H1 (cell line): ENCODE data around the gene SPARCL1. TPM values are rescaled to one million over a fixed set of nuclear protein-coding genes. Genes with fewer than 3 reads are reported as not detected.

ENCODE experiments used
- CTCF ChIA-PET: fragments of 300-600 bp; sonication (Branson Sonifier 250); formaldehyde crosslinking; loops from one replicate; lab custom pipeline; 2021; ENCODE audit not compliant: partially characterized antibody; lab: Charles Lee
- POLR2A ChIA-PET: fragments of 300-600 bp; sonication (Branson Sonifier 250); formaldehyde crosslinking; loops from one replicate; lab custom pipeline; 2021; ENCODE audit warnings: inconsistent platforms; ENCODE audit not compliant: partially characterized antibody; lab: Charles Lee
- DNase-seq, 2 experiments: peaks; one replicate each; pipeline versions ENCODE4 v3.0.0 to v3.0.0-alpha.2; 2010 to 2022; ENCODE audit warnings: low spot score in 2 of 2, low read depth in 1 of 2, mixed read lengths in 1 of 2
- FAIRE-seq: peaks from 2 replicates; lab custom pipeline; 2011; peaks lifted over from hg19 to GRCh38; lab: Jason Lieb, UNC
- H2AFZ ChIP-seq: 2 replicates; pipeline ENCODE4 v1.8.1; 2012; ENCODE audit warnings: low read length, inconsistent platforms
- H2AK5ac ChIP-seq: 2 replicates; pipeline ENCODE4 v1.6.1; 2013; ENCODE audit warnings: low read depth, low read length
- H2BK120ac ChIP-seq: replicated peaks from 2 replicates; pipeline ENCODE3; 2013; ENCODE audit warnings: low read depth, low read length, inconsistent platforms
- H2BK12ac ChIP-seq: 2 replicates; pipeline ENCODE4 v1.6.1; 2013; ENCODE audit warnings: low read depth, low read length
- H2BK15ac ChIP-seq: 2 replicates; pipeline ENCODE4 v1.6.1; 2013; ENCODE audit warnings: low read length
- H2BK20ac ChIP-seq: 2 replicates; pipeline ENCODE4 v1.6.1; 2013; ENCODE audit warnings: low read length
- H2BK5ac ChIP-seq: 2 replicates; pipeline ENCODE4 v1.6.1; 2013; ENCODE audit warnings: low read depth, low read length
- H3K14ac ChIP-seq: 2 replicates; pipeline ENCODE4 v1.6.1; 2013; ENCODE audit warnings: inconsistent platforms; ENCODE audit not compliant: insufficient read length
- H3K18ac ChIP-seq: 2 replicates; pipeline ENCODE4 v1.6.1; 2013; ENCODE audit warnings: low read length; ENCODE audit errors: extremely low read depth
- H3K23ac ChIP-seq: 2 replicates; pipeline ENCODE4 v1.6.1; 2013; ENCODE audit warnings: inconsistent platforms; ENCODE audit not compliant: insufficient read length
- H3K23me2 ChIP-seq: 2 replicates; pipeline ENCODE4 v1.6.1; 2013; ENCODE audit warnings: low read depth, low read length
- H3K27ac ChIP-seq: 2 replicates; pipeline ENCODE4 v1.6.1; 2011; ENCODE audit warnings: low read depth, low read length, inconsistent platforms
- H3K27me3 ChIP-seq, 4 experiments: replicated peaks in 1 of 4; 1 replicate in 1 of 4; 2 replicates in 3 of 4; pipeline versions ENCODE4 v1.6.1 to v1.8.1; 2011 to 2013; ENCODE audit warnings: low read length in 3 of 4, mild to moderate bottlenecking in 3 of 4, inconsistent platforms in 2 of 4, mixed read lengths in 2 of 4, moderate library complexity in 1 of 4; ENCODE audit not compliant: control insufficient read depth in 3 of 4, insufficient read depth in 3 of 4; ENCODE audit errors: extremely low read depth in 1 of 4
- H3K36me3 ChIP-seq, 4 experiments: 2 replicates each; pipeline versions ENCODE4 v1.6.1 to v1.8.1; 2011 to 2013; ENCODE audit warnings: mild to moderate bottlenecking in 4 of 4, low read length in 3 of 4, moderate library complexity in 2 of 4, control low read depth in 1 of 4, inconsistent platforms in 1 of 4; ENCODE audit not compliant: insufficient read depth in 4 of 4, control insufficient read depth in 2 of 4
- H3K4ac ChIP-seq: replicated peaks from 2 replicates; pipeline ENCODE3; 2013; ENCODE audit warnings: low read length, low read depth, mixed read lengths, inconsistent platforms; ENCODE audit not compliant: insufficient read length
- H3K4me1 ChIP-seq, 4 experiments: replicated peaks in 1 of 4; 1 replicate in 1 of 4; 2 replicates in 3 of 4; pipeline versions ENCODE4 v1.6.1 to v1.8.1; 2011 to 2013; ENCODE audit warnings: low read length in 3 of 4, inconsistent platforms in 2 of 4, mixed read lengths in 1 of 4; ENCODE audit not compliant: insufficient read depth in 4 of 4, control insufficient read depth in 3 of 4
- H3K4me2 ChIP-seq, 2 experiments: 2 replicates each; pipeline versions ENCODE4 v1.6.1 to v1.8.1; 2011 to 2013; ENCODE audit warnings: low read depth in 2 of 2, low read length in 2 of 2, control low read depth in 1 of 2, inconsistent platforms in 1 of 2, mild to moderate bottlenecking in 1 of 2; ENCODE audit not compliant: insufficient read depth in 1 of 2
- H3K4me3 ChIP-seq, 4 experiments: fragments of 200-600, 300-600 bp in 1 of 4; sonication (generic), shearing (Covaris generic), sonication (Bioruptor Twin) in 1 of 4; 2 replicates each; pipeline versions ENCODE4 v1.5.1 to v1.8.1; 2011 to 2016; ENCODE audit warnings: low read length in 4 of 4, low read depth in 3 of 4, control low read depth in 2 of 4, inconsistent platforms in 2 of 4, mild to moderate bottlenecking in 2 of 4, mixed read lengths in 1 of 4, moderate library complexity in 1 of 4; ENCODE audit not compliant: insufficient read depth in 2 of 4; ENCODE audit errors: extremely low read depth in 1 of 4
- H3K56ac ChIP-seq: replicated peaks from 2 replicates; pipeline ENCODE3; 2013; ENCODE audit warnings: low read depth, mild to moderate bottlenecking, mixed read lengths, low read length, inconsistent platforms; ENCODE audit not compliant: insufficient read length
- H3K79me1 ChIP-seq: 2 replicates; pipeline ENCODE4 v1.6.1; 2013; ENCODE audit warnings: low read depth, low read length, control low read depth
- H3K79me2 ChIP-seq, 2 experiments: 2 replicates each; pipeline versions ENCODE4 v1.6.1 to v1.8.1; 2012 to 2013; ENCODE audit warnings: low read length in 2 of 2, mild to moderate bottlenecking in 2 of 2, inconsistent platforms in 1 of 2; ENCODE audit not compliant: insufficient read depth in 2 of 2, control insufficient read depth in 1 of 2
- H3K9ac ChIP-seq, 4 experiments: replicated peaks in 1 of 4; 1 replicate in 1 of 4; 2 replicates in 3 of 4; pipeline versions ENCODE4 v1.6.1 to v1.8.1; 2011 to 2013; ENCODE audit warnings: low read depth in 3 of 4, low read length in 3 of 4, control low read depth in 2 of 4, mild to moderate bottlenecking in 2 of 4, moderate library complexity in 2 of 4, inconsistent platforms in 1 of 4; ENCODE audit errors: extremely low read depth in 1 of 4
- H3K9me3 ChIP-seq, 2 experiments: 2 replicates each; pipeline versions ENCODE4 v1.6.1 to v1.8.1; 2012 to 2013; ENCODE audit warnings: mild to moderate bottlenecking in 2 of 2, moderate library complexity in 2 of 2, control low read depth in 1 of 2, inconsistent platforms in 1 of 2, low read depth in 1 of 2, low read length in 1 of 2, mixed read lengths in 1 of 2; ENCODE audit not compliant: insufficient read depth in 2 of 2
- H4K20me1 ChIP-seq, 2 experiments: replicated peaks in 1 of 2; 2 replicates each; pipeline versions ENCODE3 to v1.8.1; 2011 to 2013; ENCODE audit warnings: inconsistent platforms in 2 of 2, low read length in 2 of 2, mild to moderate bottlenecking in 1 of 2; ENCODE audit not compliant: insufficient read depth in 2 of 2, control insufficient read depth in 1 of 2
- H4K5ac ChIP-seq: 2 replicates; pipeline ENCODE4 v1.6.1; 2013; ENCODE audit warnings: low read length, low read depth, mixed read lengths, inconsistent platforms; ENCODE audit not compliant: insufficient read length
- H4K8ac ChIP-seq: 2 replicates; pipeline ENCODE4 v1.8.0; 2013; ENCODE audit warnings: mild to moderate bottlenecking, moderate library complexity, low read length, inconsistent platforms; ENCODE audit not compliant: insufficient read depth; ENCODE audit errors: extremely low read depth
- H4K91ac ChIP-seq: replicated peaks from 2 replicates; pipeline ENCODE3; 2013; ENCODE audit warnings: low read length, mixed read lengths, inconsistent platforms; ENCODE audit not compliant: insufficient read length
- CEBPB ChIP-seq: IDR thresholded peaks from 2 replicates; pipeline ENCODE4 v1.6.1; 2012; ENCODE audit warnings: low read depth, low read length
- HDAC2 ChIP-seq, 2 experiments: fragments of 300-600 bp in 1 of 2; sonication (generic) in 1 of 2; IDR thresholded peaks; 2 replicates each; pipeline ENCODE4 v1.6.1; 2011 to 2012; ENCODE audit warnings: low read depth in 2 of 2, low read length in 2 of 2, mild to moderate bottlenecking in 2 of 2, moderate library complexity in 2 of 2, borderline replicate concordance in 1 of 2, inconsistent platforms in 1 of 2
- MAFK ChIP-seq: IDR thresholded peaks from 2 replicates; pipeline ENCODE4 v1.6.1; 2012; ENCODE audit warnings: low read depth, mild to moderate bottlenecking, improper control_type of control experiment, low read length
- NRF1 ChIP-seq: IDR thresholded peaks from 2 replicates; pipeline ENCODE4 v1.6.1; 2011; ENCODE audit warnings: mild to moderate bottlenecking, low read depth, low read length, improper control_type of control experiment
- SIX5 ChIP-seq: IDR thresholded peaks from 2 replicates; pipeline ENCODE4 v1.6.1; 2011; ENCODE audit warnings: mild to moderate bottlenecking, low read depth, low read length
- WGBS, 2 experiments: shearing (Covaris generic) in 1 of 2; methylation state at CpG; one replicate each; pipeline versions ENCODE4 v1.1.6 to v1.1.7; 2013 to 2015; ENCODE audit warnings: low lambda C conversion rate in 2 of 2, mixed read lengths in 2 of 2, inconsistent platforms in 1 of 2, low coverage in 1 of 2, missing lambda C conversion rate in 1 of 2; ENCODE audit not compliant: insufficient replicate concordance in 2 of 2, insufficient coverage in 1 of 2, insufficient read length in 1 of 2; ENCODE audit errors: extremely low coverage in 1 of 2, missing lambda C conversion rate in 1 of 2; 5-methylcytosine and 5-hydroxymethylcytosine counted together
- polyA plus RNA-seq, 7 experiments: library from polyadenylated mRNA; depleted of rRNA in 3 of 7; stranded (reverse) in 5 of 7; unstranded in 2 of 7; fragments of >200 nt in 5 of 7; fragments of 200-250 nt in 2 of 7; gene quantifications; 1 replicate in 5 of 7; 2 replicates in 1 of 7; 4 replicates in 1 of 7; pipeline versions ENCODE4 v1.2.1 to v1.2.3, GENCODE V29; 2011 to 2013; ENCODE audit warnings: missing spikeins in 2 of 7, mixed read lengths in 2 of 7
- total RNA-seq: library from RNA; stranded (reverse); fragmentation: NEBNext Ultra II Directional; extraction: Animal tissue kit (Norgen Biotek cat#: 25700); gene quantifications from 2 replicates; pipeline ENCODE4 v1.2.1, GENCODE V29; 2021

The SPARCL1 gene
- total and polyA plus RNA-seq, 2 of the 8 experiments (the other 6 are each of a cell fraction or from before 2014, with no cell fraction given), result 0.48 to 0.51 TPM

- Histone ChIP-seq H4K5ac (no peak overlapping the region), H3K18ac (no peak overlapping the region), H2BK120ac (no peak overlapping the region), H3K9ac (no peak overlapping the region), H2BK12ac (no peak overlapping the region), H3K4me1 (peaks cover 0 to 5% (median 0%) of the 10 kb centered on the region in 4 experiments; a peak in 1 of 7 replicates), H3K27me3 (no peaks in the 10 kb centered on the region), H2BK5ac (no peak overlapping the region), H3K23me2 (no peaks in the 10 kb centered on the region), H3K36me3 (peaks cover 0 to 10% (median 6%) of the 10 kb centered on the region in 4 experiments; a peak in 4 of 8 replicates), H4K8ac (no peak overlapping the region), H4K20me1 (no peaks in the 10 kb centered on the region), H2BK15ac (no peak overlapping the region), H3K56ac (no peak overlapping the region), H2AFZ (no peak overlapping the region), H3K23ac (no peak overlapping the region), H2BK20ac (no peak overlapping the region), H3K79me1 (no peaks in the 10 kb centered on the region), H4K91ac (no peak overlapping the region), H2AK5ac (no peak overlapping the region), H3K4ac (no peak overlapping the region), H3K14ac (no peak overlapping the region), H3K27ac (no peak overlapping the region), H3K79me2 (no peaks in the 10 kb centered on the region), H3K4me3 (no peak overlapping the region), H3K9me3 (0 out of 4 replicates have a peak, but pooled peaks cover 0 to 2% of the 10 kb centered on the region in 2 experiments), H3K4me2 (no peak overlapping the region)
- ChIA-PET POLR2A (interaction anchor here (1.0 kb wide), 1 partner anchor 37 kb away, joined by 3 read pairs; the partner anchor contains the start of gene NUDT9), CTCF (interaction anchor here (1.4 to 3.6 kb wide), 2 partner anchors 8 to 11 kb away, joined by 3 to 19 read pairs; no protein-coding TSS in a partner anchor)
- 92% methylated on average over 4 of the region's 4 CpGs; no CpG with 5 or more reads in 1 of the 2 experiments for WGBS, 2 experiments
- no peak for FAIRE-seq
- DNase-seq, result no peak
- TF ChIP-seq NRF1, result no peak
- no peak for TF ChIP-seq MAFK
- no peak for TF ChIP-seq SIX5
- TF ChIP-seq HDAC2 (IDR thresholded peaks at IDR 0.05; ENCODE audit: borderline replicate concordance in 1 of 2, low read depth in 2 of 2, low read length in 2 of 2), result no peak
- no peak for TF ChIP-seq CEBPB
Observed at GRCh38 chr4:87458913-87459312, 70.3 kb downstream of the SPARCL1 start.
